ENCODE results near the gene JMJD1C. TPM values are rescaled to one million over a fixed set of nuclear protein-coding genes. Genes with fewer than 3 reads are reported as not detected.

JMJD1C gene
- total and polyA plus RNA-seq, 9 donors = 45.4 to 140 (median 78.2) TPM

DNA sequence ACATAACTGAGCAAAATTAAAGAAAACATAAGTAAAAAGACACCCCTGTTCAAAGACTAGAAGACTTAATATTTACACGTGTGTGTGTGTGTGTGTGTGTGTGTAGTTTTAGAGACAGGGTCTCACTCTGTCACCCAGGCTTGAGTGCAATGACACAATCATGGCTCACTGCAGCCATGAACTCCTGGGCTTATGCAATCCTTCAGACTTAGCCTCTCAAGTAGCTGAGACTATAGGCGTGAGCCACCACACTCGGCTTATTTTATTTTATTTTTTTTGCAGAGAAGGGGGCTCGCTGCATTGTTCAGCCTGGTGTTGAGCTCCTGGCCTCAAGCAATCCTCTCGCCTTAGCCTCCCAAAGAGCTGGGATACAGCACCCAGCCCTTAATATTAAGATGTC, 90.3 kb downstream of the JMJD1C start:
- intact Hi-C loops (cut with DNase I) = no loop called here
- 85 to 87% (median 85%) methylated on average over 5 of the region's 5 CpGs for WGBS, 3 donors
- no peak overlapping the region for H3K27ac ChIP-seq

DNA sequence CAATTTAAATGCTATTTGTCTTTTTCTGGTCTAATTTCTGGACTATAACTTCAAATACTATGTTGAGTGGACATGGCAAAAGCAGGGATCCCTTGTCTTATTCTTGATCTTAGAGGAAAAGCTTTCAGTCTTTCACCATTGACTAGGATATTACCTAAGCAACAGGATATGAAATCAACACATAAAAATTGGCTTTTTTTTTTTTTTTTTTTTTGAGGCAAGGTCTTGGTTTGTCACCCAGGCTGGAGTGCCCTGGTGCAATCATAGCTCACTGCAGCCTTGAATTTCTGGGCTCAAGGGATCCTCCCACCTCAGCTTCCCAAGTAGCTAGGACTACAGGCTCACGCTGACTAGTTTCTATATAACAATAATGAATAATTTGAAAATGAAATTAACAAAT, 90.8 kb downstream of the JMJD1C start:
- Histone ChIP-seq H3K9me3 (no peaks in the 10 kb centered on the region), H3K36me3 (no peaks in the 10 kb centered on the region), H3K4me3 (no peak overlapping the region), H3K27ac (no peak overlapping the region), H3K4me1 (ENCODE audit: insufficient read depth) (peaks cover 3% of the 10 kb centered on the region), H3K27me3 (no peaks in the 10 kb centered on the region)
- DNase-seq = no peak
- intact Hi-C loops (cut with DNase I) = no loop called here
- WGBS, 3 donors = 93 to 100% (median 93%) methylated on average over 1 of the region's 1 CpG
- TF ChIP-seq, protein P1, sequence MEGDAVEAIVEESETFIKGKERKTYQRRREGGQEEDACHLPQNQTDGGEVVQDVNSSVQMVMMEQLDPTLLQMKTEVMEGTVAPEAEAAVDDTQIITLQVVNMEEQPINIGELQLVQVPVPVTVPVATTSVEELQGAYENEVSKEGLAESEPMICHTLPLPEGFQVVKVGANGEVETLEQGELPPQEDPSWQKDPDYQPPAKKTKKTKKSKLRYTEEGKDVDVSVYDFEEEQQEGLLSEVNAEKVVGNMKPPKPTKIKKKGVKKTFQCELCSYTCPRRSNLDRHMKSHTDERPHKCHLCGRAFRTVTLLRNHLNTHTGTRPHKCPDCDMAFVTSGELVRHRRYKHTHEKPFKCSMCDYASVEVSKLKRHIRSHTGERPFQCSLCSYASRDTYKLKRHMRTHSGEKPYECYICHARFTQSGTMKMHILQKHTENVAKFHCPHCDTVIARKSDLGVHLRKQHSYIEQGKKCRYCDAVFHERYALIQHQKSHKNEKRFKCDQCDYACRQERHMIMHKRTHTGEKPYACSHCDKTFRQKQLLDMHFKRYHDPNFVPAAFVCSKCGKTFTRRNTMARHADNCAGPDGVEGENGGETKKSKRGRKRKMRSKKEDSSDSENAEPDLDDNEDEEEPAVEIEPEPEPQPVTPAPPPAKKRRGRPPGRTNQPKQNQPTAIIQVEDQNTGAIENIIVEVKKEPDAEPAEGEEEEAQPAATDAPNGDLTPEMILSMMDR (IDR thresholded peaks at IDR 0.05) = no peak
- TF ChIP-seq EP300 (IDR thresholded peaks at IDR 0.05) (no peak), POLR2A (IDR thresholded peaks at IDR 0.05) (no peak)

More for the DNA sequence above, 90.3 kb downstream of the JMJD1C start:
- Histone ChIP-seq H3K36me3 (no peaks in the 10 kb centered on the region), H3K4me1 (ENCODE audit: insufficient read depth) (peaks cover 3% of the 10 kb centered on the region), H3K9me3 (no peaks in the 10 kb centered on the region), H3K27me3 (no peaks in the 10 kb centered on the region), H3K4me3 (no peak overlapping the region)
- no peak for DNase-seq
- TF ChIP-seq EP300 (IDR thresholded peaks at IDR 0.05) (no peak), POLR2A (IDR thresholded peaks at IDR 0.05) (no peak)
- TF ChIP-seq, protein P1 (IDR thresholded peaks at IDR 0.05) = no peak

DNA sequence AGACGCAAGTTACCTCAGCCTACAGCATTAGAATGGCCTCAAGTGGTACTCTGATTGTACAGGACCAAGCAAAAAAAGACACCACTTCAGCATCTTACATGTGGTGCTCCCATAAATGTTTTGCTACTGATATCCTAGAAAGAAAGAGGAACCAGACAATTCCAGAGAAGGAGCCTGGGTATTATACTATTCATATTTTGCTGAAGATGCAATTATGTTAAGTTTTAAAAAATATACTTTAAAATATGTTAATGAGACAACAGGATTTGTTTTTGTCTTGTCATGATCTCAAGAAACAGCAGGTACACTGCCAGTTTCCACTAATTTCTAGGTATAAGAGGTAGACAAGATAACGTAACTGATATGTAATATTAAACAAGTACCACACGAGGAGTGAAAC, 92.6 kb downstream of the JMJD1C start:
- intact Hi-C loops (cut with DNase I) = no loop called here
- no peak overlapping the region for H3K4me3 ChIP-seq
- H3K36me3 ChIP-seq = no peaks in the 10 kb centered on the region
- no peak for DNase-seq
- WGBS, 3 donors = 87 to 91% (median 89%) methylated on average over 3 of the region's 3 CpGs
- peaks cover 3% of the 10 kb centered on the region for H3K4me1 ChIP-seq (ENCODE audit: insufficient read depth)
- H3K27me3 ChIP-seq = no peaks in the 10 kb centered on the region
- H3K27ac ChIP-seq = no peak overlapping the region
- TF ChIP-seq, protein P1 (IDR thresholded peaks at IDR 0.05) = no peak
- TF ChIP-seq EP300 (IDR thresholded peaks at IDR 0.05) (no peak), POLR2A (IDR thresholded peaks at IDR 0.05) (no peak)
- H3K9me3 ChIP-seq = no peaks in the 10 kb centered on the region

GRCh38 chr10:63369711-63370110, 96.1 kb downstream of the JMJD1C start:
- intact Hi-C loops (cut with DNase I) = no loop called here
- no peaks in the 10 kb centered on the region for H3K36me3 ChIP-seq
- H3K27ac ChIP-seq = no peak overlapping the region
- DNase-seq = no peak
- H3K4me1 ChIP-seq (ENCODE audit: insufficient read depth) = no peaks in the 10 kb centered on the region
- no peak for TF ChIP-seq POLR2A (IDR thresholded peaks at IDR 0.05)
- TF ChIP-seq, protein P1 (IDR thresholded peaks at IDR 0.05) = no peak
- TF ChIP-seq EP300 (IDR thresholded peaks at IDR 0.05) = no peak
- H3K27me3 ChIP-seq = no peaks in the 10 kb centered on the region
- H3K4me3 ChIP-seq = no peak overlapping the region
- no peaks in the 10 kb centered on the region for H3K9me3 ChIP-seq
- 91 to 92% (median 92%) methylated on average over 2 of the region's 2 CpGs for WGBS, 3 donors

All from ovary (tissue), 9 donors.